SK-N-SH (cell line): ENCODE data around the gene DOCK4. TPM values are rescaled to one million over a fixed set of nuclear protein-coding genes. Genes with fewer than 3 reads are reported as not detected.

Source experiments
- CTCF ChIA-PET: fragments of 300-600, 350-600 bp; formaldehyde crosslinking; extraction: SDS; loops from one replicate; lab custom pipeline; 2021; lab: Yijun Ruan, JAX
- POLR2A ChIA-PET: fragments of 350-600 bp; sonication (Branson Sonifier 250); formaldehyde crosslinking; extraction: SDS; loops from one replicate; lab custom pipeline; 2020; ENCODE audit warnings: antibody characterized with exemption, inconsistent platforms; lab: Yijun Ruan, JAX
- DNase-seq: peaks from one replicate; pipeline ENCODE4 v3.0.0; 2012
- H2AFZ ChIP-seq: fragments of 200-600 bp; sonication (generic); 2 replicates; pipeline ENCODE4 v1.8.1; 2016; ENCODE audit warnings: antibody characterized with exemption, mild to moderate bottlenecking, low read depth
- H3F3A ChIP-seq: fragments of 200-600 bp; sonication (generic); replicated peaks from 2 replicates; pipeline ENCODE3; 2016; ENCODE audit warnings: antibody characterized with exemption, mild to moderate bottlenecking; ENCODE audit not compliant: insufficient read depth
- H3K27ac ChIP-seq, 2 experiments: fragments of 200-500 bp in 1 of 2; fragments of 200-600 bp in 1 of 2; sonication (Bioruptor generic) in 1 of 2; sonication (generic), shearing (Covaris generic) in 1 of 2; 2 replicates each; pipeline versions ENCODE4 v1.5.1 to v1.6.1; 2014 to 2016; ENCODE audit warnings: low read depth in 2 of 2, inconsistent platforms in 1 of 2, low read length in 1 of 2, mild to moderate bottlenecking in 1 of 2, mixed read lengths in 1 of 2
- H3K27me3 ChIP-seq: fragments of 200-600 bp; sonication (generic), shearing (Covaris generic); 2 replicates; pipeline ENCODE4 v1.6.1; 2016; ENCODE audit warnings: mixed run types; ENCODE audit not compliant: insufficient read depth
- H3K36me3 ChIP-seq, 2 experiments: fragments of 200-500 bp in 1 of 2; fragments of 200-600 bp in 1 of 2; sonication (Bioruptor generic) in 1 of 2; sonication (generic) in 1 of 2; replicated peaks in 1 of 2; 2 replicates each; pipeline versions ENCODE3 to v1.5.1; 2014 to 2016; ENCODE audit warnings: low read length in 1 of 2, mild to moderate bottlenecking in 1 of 2; ENCODE audit not compliant: insufficient read depth in 2 of 2, control insufficient read depth in 1 of 2
- H3K4me1 ChIP-seq, 2 experiments: fragments of 200-500 bp in 1 of 2; fragments of 200-600 bp in 1 of 2; sonication (Bioruptor generic) in 1 of 2; sonication (generic), shearing (Covaris generic) in 1 of 2; 2 replicates each; pipeline versions ENCODE4 v1.5.1 to v1.6.1; 2014 to 2016; ENCODE audit warnings: low read depth in 1 of 2, low read length in 1 of 2, mixed run types in 1 of 2; ENCODE audit not compliant: insufficient read depth in 2 of 2, control insufficient read depth in 1 of 2
- H3K4me2 ChIP-seq: fragments of 200-600 bp; sonication (generic), shearing (Covaris generic); 2 replicates; pipeline ENCODE4 v1.6.1; 2017; ENCODE audit warnings: mixed run types
- H3K4me3 ChIP-seq, 2 experiments: fragments of 200-500 bp in 1 of 2; fragments of 200-600 bp in 1 of 2; sonication (Bioruptor generic) in 1 of 2; sonication (generic), shearing (Covaris generic) in 1 of 2; 2 replicates each; pipeline versions ENCODE4 v1.5.1 to v1.8.1; 2014 to 2016; ENCODE audit warnings: low read depth in 2 of 2, inconsistent platforms in 1 of 2, low read length in 1 of 2, mild to moderate bottlenecking in 1 of 2, mixed read lengths in 1 of 2, moderate library complexity in 1 of 2
- H3K79me2 ChIP-seq: fragments of 200-600 bp; sonication (generic); 2 replicates; pipeline ENCODE4 v1.8.1; 2017; ENCODE audit warnings: mild to moderate bottlenecking; ENCODE audit not compliant: insufficient read depth
- H3K9ac ChIP-seq: fragments of 200-600 bp; sonication (generic); 2 replicates; pipeline ENCODE4 v1.6.1; 2017; ENCODE audit warnings: mixed run types
- H3K9me2 ChIP-seq: fragments of 200-600 bp; sonication (generic); 2 replicates; pipeline ENCODE4 v1.6.1; 2017; ENCODE audit warnings: mixed run types
- H3K9me3 ChIP-seq: fragments of 200-600 bp; sonication (generic); 2 replicates; pipeline ENCODE4 v1.6.1; 2017; ENCODE audit warnings: mixed run types, mild to moderate bottlenecking, moderate library complexity
- H4K20me1 ChIP-seq: fragments of 200-600 bp; sonication (generic); 2 replicates; pipeline ENCODE4 v1.6.1; 2017; ENCODE audit warnings: mild to moderate bottlenecking, mixed run types; ENCODE audit not compliant: insufficient read depth
- CTCF ChIP-seq: fragments of 200-600 bp; sonication (generic); IDR thresholded peaks from 2 replicates; pipeline ENCODE4 v1.6.1; 2017; ENCODE audit warnings: antibody characterized with exemption, mild to moderate bottlenecking, moderate library complexity
- FOXM1 ChIP-seq: IDR thresholded peaks from 2 replicates; pipeline ENCODE4 v1.4.0; 2012; ENCODE audit warnings: low read depth, mild to moderate bottlenecking
- GABPA ChIP-seq: IDR thresholded peaks from 2 replicates; pipeline ENCODE4 v1.4.0; 2012; ENCODE audit warnings: low read depth, mild to moderate bottlenecking
- MAX ChIP-seq: IDR thresholded peaks from 2 replicates; pipeline ENCODE4 v1.4.0; 2012; ENCODE audit warnings: low read depth
- NFIC ChIP-seq: IDR thresholded peaks from 2 replicates; pipeline ENCODE4 v1.4.0; 2012; ENCODE audit warnings: borderline replicate concordance
- PBX3 ChIP-seq: IDR thresholded peaks from 2 replicates; pipeline ENCODE4; 2012
- TCF12 ChIP-seq: IDR thresholded peaks from 2 replicates; pipeline ENCODE4 v1.4.0; 2012
- ZBTB33 ChIP-seq: IDR thresholded peaks from 2 replicates; pipeline ENCODE4 v1.4.0; 2012; ENCODE audit warnings: low read depth, borderline replicate concordance
- WGBS: methylation state at CpG from one replicate; pipeline ENCODE4 v1.1.6; 2017; ENCODE audit warnings: low lambda C conversion rate; 5-methylcytosine and 5-hydroxymethylcytosine counted together
- polyA plus RNA-seq, 3 experiments: library from polyadenylated mRNA; depleted of rRNA; stranded (reverse); fragments of >200 nt; gene quantifications; 2 replicates each; pipeline ENCODE4 v1.2.3, GENCODE V29; 2012

DOCK4 gene
- polyA plus RNA-seq, 1 of the 3 experiments (the other 2 are of a cell fraction) = 8.5 TPM

- no peaks in the 10 kb centered on the region for H3K9me2 ChIP-seq
- POLR2A ChIA-PET = no interaction called here
- peaks cover 0 to 27% of the 10 kb centered on the region in 2 experiments; a peak in 2 of 4 replicates for H3K4me1 ChIP-seq
- TF ChIP-seq FOXM1 (no peak), MAX (no peak), PBX3 (no peak)
- TF ChIP-seq, all 33 proteins: peak for 0
- no peak for DNase-seq
- Histone ChIP-seq H3K9ac (no peak overlapping the region), H2AFZ (no peak overlapping the region), H3K9me3 (no peaks in the 10 kb centered on the region), H3K36me3 (no peaks in the 10 kb centered on the region), H3F3A (no peaks in the 10 kb centered on the region), H3K4me2 (no peak overlapping the region), H3K27ac (no peak overlapping the region), H3K27me3 (no peaks in the 10 kb centered on the region), H3K79me2 (no peaks in the 10 kb centered on the region), H3K4me3 (no peak overlapping the region), H4K20me1 (no peaks in the 10 kb centered on the region)
- 93% methylated on average over 1 of the region's 1 CpG for WGBS
- CTCF ChIA-PET = no interaction called here
These were observed 19.9 kb downstream of the DOCK4 start for GRCh38 chr7:112186300-112186699.

- Histone ChIP-seq H3K4me3 (no peak overlapping the region), H3F3A (no peaks in the 10 kb centered on the region), H3K27me3 (no peaks in the 10 kb centered on the region), H3K79me2 (no peaks in the 10 kb centered on the region), H3K27ac (no peak overlapping the region), H3K9ac (no peak overlapping the region)
- TF ChIP-seq GABPA (no peak), CTCF (no peak), TCF12 (no peak), ZBTB33 (no peak), NFIC (no peak)
- TF ChIP-seq, all 33 proteins: peak for 0
- DNase-seq = no peak
- H3K4me1 ChIP-seq = peaks cover 0 to 27% of the 10 kb centered on the region in 2 experiments; a peak in 2 of 4 replicates
- H3K4me2 ChIP-seq = no peak overlapping the region
- CTCF ChIA-PET = no interaction called here
- H4K20me1 ChIP-seq = no peaks in the 10 kb centered on the region
- 71% methylated on average over 4 of the region's 4 CpGs for WGBS
- no peaks in the 10 kb centered on the region for H3K36me3 ChIP-seq
- no peaks in the 10 kb centered on the region for H3K9me2 ChIP-seq
- no peak overlapping the region for H2AFZ ChIP-seq
- POLR2A ChIA-PET = no interaction called here
- H3K9me3 ChIP-seq = no peaks in the 10 kb centered on the region
These were observed 21.0 kb downstream of the DOCK4 start for GRCh38 chr7:112185005-112185834.
